H1 (cell line): ENCODE data around the gene ANKRD13C.

Experiments used
- BCL11A ChIP-seq, 2 experiments: IDR thresholded peaks; one replicate each; pipeline ENCODE4 v1.6.1; 2011; ENCODE audit warnings: low read depth in 2 of 2, low read length in 2 of 2, mild to moderate bottlenecking in 2 of 2
- BRCA1 ChIP-seq: IDR thresholded peaks from 2 replicates; pipeline ENCODE4 v1.6.1; 2012; ENCODE audit warnings: low read depth, low read length, improper control_type of control experiment
- CHD2 ChIP-seq: IDR thresholded peaks from 2 replicates; pipeline ENCODE4 v1.6.1; 2012; ENCODE audit warnings: low read length, improper control_type of control experiment
- CREB1 ChIP-seq: IDR thresholded peaks from 2 replicates; pipeline ENCODE4 v1.6.1; 2012; ENCODE audit warnings: inconsistent platforms
- CTCF ChIP-seq, 3 experiments: IDR thresholded peaks; 1 replicate in 2 of 3; 2 replicates in 1 of 3; pipeline versions ENCODE4 v1.5.1 to v1.6.1; 2011; ENCODE audit warnings: low read length in 3 of 3, mild to moderate bottlenecking in 3 of 3, inconsistent platforms in 2 of 3, low read depth in 1 of 3, moderate library complexity in 1 of 3; ENCODE audit not compliant: insufficient read depth in 1 of 3; ENCODE audit errors: control extremely low read depth in 1 of 3
- EP300 ChIP-seq, 2 experiments: IDR thresholded peaks; 1 replicate in 1 of 2; 2 replicates in 1 of 2; pipeline ENCODE4 v1.6.1; 2011 to 2012; ENCODE audit warnings: low read depth in 2 of 2, low read length in 2 of 2, mild to moderate bottlenecking in 2 of 2, borderline replicate concordance in 1 of 2, inconsistent platforms in 1 of 2, moderate library complexity in 1 of 2
- EZH2 ChIP-seq: fragments of 200-600 bp; sonication (generic); IDR thresholded peaks from 2 replicates; pipeline ENCODE4 v1.7.1; 2012; ENCODE audit warnings: low read depth, mild to moderate bottlenecking, moderate library complexity, low read length, inconsistent platforms; ENCODE audit not compliant: severe bottlenecking
- GTF2F1 ChIP-seq: IDR thresholded peaks from 2 replicates; pipeline ENCODE4 v1.6.1; 2012; ENCODE audit warnings: low read depth, low read length, improper control_type of control experiment, borderline replicate concordance
- JUN ChIP-seq: IDR thresholded peaks from 2 replicates; pipeline ENCODE4 v1.6.1; 2011; ENCODE audit warnings: low read depth, mild to moderate bottlenecking, improper control_type of control experiment, low read length
- KDM5A ChIP-seq: fragments of 200-600 bp; IDR thresholded peaks from 2 replicates; pipeline ENCODE4 v1.7.1; 2012; ENCODE audit warnings: mild to moderate bottlenecking, low read length, inconsistent platforms, mixed read lengths
- MAX ChIP-seq: IDR thresholded peaks from 2 replicates; pipeline ENCODE4 v1.6.1; 2012; ENCODE audit warnings: inconsistent platforms
- POLR2AphosphoS5 ChIP-seq: IDR thresholded peaks from 2 replicates; pipeline ENCODE4 v1.6.1; 2011; ENCODE audit warnings: low read depth, low read length

GRCh38 chr1:70318191-70318590 is 36.3 kb downstream of the ANKRD13C start:
- TF ChIP-seq CTCF (IDR thresholded peaks at IDR 0.05; ENCODE audit: control extremely low read depth in 1 of 3, insufficient read depth in 1 of 3, low read depth in 1 of 3, low read length in 3 of 3) (no peak), KDM5A (no peak), EZH2 (no peak), JUN (no peak), POLR2AphosphoS5 (no peak), EP300 (IDR thresholded peaks at IDR 0.05; ENCODE audit: borderline replicate concordance in 1 of 2, low read depth in 2 of 2, low read length in 2 of 2) (no peak), BRCA1 (no peak), CREB1 (no peak), BCL11A (IDR thresholded peaks at IDR 0.05; ENCODE audit: low read depth in 2 of 2, low read length in 2 of 2) (no peak), GTF2F1 (no peak), CHD2 (no peak), MAX (no peak)
